Lower leg skin (tissue), 3 donors: Measurements from ENCODE around the gene HPS4.

Experiments
- POLR2A ChIP-seq, 2 donors: fragments of 450-650 bp; IDR thresholded peaks; one replicate each; pipeline ENCODE4 v1.6.1; 2016 to 2017; ENCODE audit warnings: antibody characterized with exemption in 2 of 2, mild to moderate bottlenecking in 1 of 2, moderate library complexity in 1 of 2
- TF ChIP-seq, protein P1 (sequence below), 3 donors: fragments of 450-650 bp; IDR thresholded peaks; one replicate each; pipeline ENCODE4 v1.5.1; 2016; ENCODE audit warnings: antibody characterized with exemption in 3 of 3, mild to moderate bottlenecking in 3 of 3, moderate library complexity in 2 of 3

DNA sequence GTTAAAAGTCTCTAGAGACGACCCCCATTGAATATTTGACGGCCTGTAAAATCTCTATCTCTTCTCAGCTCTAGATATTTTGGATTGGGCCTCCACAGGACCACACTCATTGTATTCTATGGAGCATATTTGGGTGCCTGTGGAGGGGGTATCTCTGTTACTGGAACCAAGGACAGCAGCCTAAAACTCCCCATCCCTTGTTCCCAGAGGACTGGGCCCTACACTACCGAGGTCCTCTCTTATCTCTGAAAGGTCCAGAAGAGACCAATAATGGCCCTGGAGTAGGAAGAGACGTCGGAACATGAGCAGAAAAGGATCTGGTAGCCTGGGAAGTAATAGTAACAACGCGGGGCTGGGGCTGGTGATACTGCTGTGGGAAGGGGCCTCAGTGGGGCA lies 542 bp downstream of the HPS4 start:
- TF ChIP-seq, protein P1, sequence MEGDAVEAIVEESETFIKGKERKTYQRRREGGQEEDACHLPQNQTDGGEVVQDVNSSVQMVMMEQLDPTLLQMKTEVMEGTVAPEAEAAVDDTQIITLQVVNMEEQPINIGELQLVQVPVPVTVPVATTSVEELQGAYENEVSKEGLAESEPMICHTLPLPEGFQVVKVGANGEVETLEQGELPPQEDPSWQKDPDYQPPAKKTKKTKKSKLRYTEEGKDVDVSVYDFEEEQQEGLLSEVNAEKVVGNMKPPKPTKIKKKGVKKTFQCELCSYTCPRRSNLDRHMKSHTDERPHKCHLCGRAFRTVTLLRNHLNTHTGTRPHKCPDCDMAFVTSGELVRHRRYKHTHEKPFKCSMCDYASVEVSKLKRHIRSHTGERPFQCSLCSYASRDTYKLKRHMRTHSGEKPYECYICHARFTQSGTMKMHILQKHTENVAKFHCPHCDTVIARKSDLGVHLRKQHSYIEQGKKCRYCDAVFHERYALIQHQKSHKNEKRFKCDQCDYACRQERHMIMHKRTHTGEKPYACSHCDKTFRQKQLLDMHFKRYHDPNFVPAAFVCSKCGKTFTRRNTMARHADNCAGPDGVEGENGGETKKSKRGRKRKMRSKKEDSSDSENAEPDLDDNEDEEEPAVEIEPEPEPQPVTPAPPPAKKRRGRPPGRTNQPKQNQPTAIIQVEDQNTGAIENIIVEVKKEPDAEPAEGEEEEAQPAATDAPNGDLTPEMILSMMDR (IDR thresholded peaks at IDR 0.05) = no peak
- TF ChIP-seq POLR2A (IDR thresholded peaks at IDR 0.05) = no peak
